ENCODE measurements around the gene TAF7. TPM values are rescaled to one million over a fixed set of nuclear protein-coding genes. Genes with fewer than 3 reads are reported as not detected.

The TAF7 gene
- total RNA-seq (2022; extraction: Qiagen RNA extraction; ENCODE audit: low read depth): 63.2 to 78.4 TPM (median 73.8 TPM) in 5 replicates

GRCh38 chr5:141320225-141321169 lies at the start of gene TAF7:
Gene TAF7 (minus strand): TSS chr5:141320784. CDS start chr5:141320044, 740 bp downstream.

GRCh38 chr5:141363952-141364660 lies 43.5 kb upstream of the TAF7 start, which contains the start of gene PCDHGA5:
Gene PCDHGA5 (plus strand): TSS chr5:141364162. CDS start chr5:141364331, 169 bp downstream.

GRCh38 chr5:141359790-141360426 lies 39.3 kb upstream of the TAF7 start, which contains the start of gene PCDHGB2:
Gene PCDHGB2 (plus strand): TSS chr5:141359994. CDS start chr5:141360136, 142 bp downstream.

GRCh38 chr5:141354900-141355469 lies 34.4 kb upstream of the TAF7 start, which contains the start of gene PCDHGA4:
Gene PCDHGA4 (plus strand): TSS chr5:141355021. CDS start chr5:141355108, 87 bp downstream.

GRCh38 chr5:141349917-141350619 lies 29.5 kb upstream of the TAF7 start, which contains the start of gene PCDHGB1:
Gene PCDHGB1 (plus strand): TSS chr5:141350099. CDS start chr5:141350261, 162 bp downstream.

GRCh38 chr5:141343242-141343952 lies 22.8 kb upstream of the TAF7 start, which contains the start of gene PCDHGA3:
Gene PCDHGA3 (plus strand): TSS chr5:141343829. CDS start chr5:141344034, 205 bp downstream.

GRCh38 chr5:141338538-141339306 lies 18.1 kb upstream of the TAF7 start, which contains the start of gene PCDHGA2:
Gene PCDHGA2 (plus strand): TSS chr5:141338760.

GRCh38 chr5:141330299-141331080 lies 9.9 kb upstream of the TAF7 start, which contains the start of gene PCDHGA1:
Gene PCDHGA1 (plus strand): TSS chr5:141330514.

GRCh38 chr5:141303756-141304155 lies 16.8 kb downstream of the TAF7 start, which contains the start of gene SLC25A2:
Gene SLC25A2 (minus strand): TSS chr5:141304049. CDS start chr5:141303865, 184 bp downstream.

Other genes with a start within 250 kb of the TAF7 start
- gene PCDHB2, start 226.2 kb downstream of the TAF7 start, total RNA-seq (2022; extraction: Qiagen RNA extraction; ENCODE audit: low read depth): 3.3 to 4.1 TPM (median 3.4 TPM) in 5 replicates
- 0.05 TPM in 1 of 5 replicates, not detected in the others for gene PCDHB3, start 220.3 kb downstream of the TAF7 start, total RNA-seq (2022; extraction: Qiagen RNA extraction; ENCODE audit: low read depth)
- 0.03 to 0.11 TPM (median 0.08 TPM) in 3 of 5 replicates, not detected in the others for gene PCDHB4, start 199.0 kb downstream of the TAF7 start, total RNA-seq (2022; extraction: Qiagen RNA extraction; ENCODE audit: low read depth)
- 0.94 to 1.8 TPM (median 1.5 TPM) in 5 replicates for gene PCDHB5, start 185.6 kb downstream of the TAF7 start, total RNA-seq (2022; extraction: Qiagen RNA extraction; ENCODE audit: low read depth)
- 0.81 to 1.2 TPM (median 0.89 TPM) in 5 replicates for gene PCDHB6, start 170.7 kb downstream of the TAF7 start, total RNA-seq (2022; extraction: Qiagen RNA extraction; ENCODE audit: low read depth)
- gene PCDHB7, start 148.1 kb downstream of the TAF7 start, total RNA-seq (2022; extraction: Qiagen RNA extraction; ENCODE audit: low read depth): not detected in 5 replicates
- 0.24 to 0.39 TPM (median 0.32 TPM) in 5 replicates for gene PCDHB8, start 143.0 kb downstream of the TAF7 start, total RNA-seq (2022; extraction: Qiagen RNA extraction; ENCODE audit: low read depth)
- 0.05 to 0.15 TPM (median 0.06 TPM) in 4 of 5 replicates, not detected in the other for gene PCDHB16, start 138.4 kb downstream of the TAF7 start, total RNA-seq (2022; extraction: Qiagen RNA extraction; ENCODE audit: low read depth)
- 0.05 TPM in 1 of 5 replicates, not detected in the others for gene PCDHB9, start 133.6 kb downstream of the TAF7 start, total RNA-seq (2022; extraction: Qiagen RNA extraction; ENCODE audit: low read depth)
- 0.05 TPM in 2 of 5 replicates, not detected in the others for gene PCDHB10, start 128.4 kb downstream of the TAF7 start, total RNA-seq (2022; extraction: Qiagen RNA extraction; ENCODE audit: low read depth)
- 0.08 to 0.12 TPM (median 0.10 TPM) in 4 of 5 replicates, not detected in the other for gene PCDHB11, start 121.2 kb downstream of the TAF7 start, total RNA-seq (2022; extraction: Qiagen RNA extraction; ENCODE audit: low read depth)
- not detected in 5 replicates for gene PCDHB12, start 112.1 kb downstream of the TAF7 start, total RNA-seq (2022; extraction: Qiagen RNA extraction; ENCODE audit: low read depth)
- 0.03 to 0.07 TPM (median 0.07 TPM) in 4 of 5 replicates, not detected in the other for gene PCDHB13, start 106.9 kb downstream of the TAF7 start, total RNA-seq (2022; extraction: Qiagen RNA extraction; ENCODE audit: low read depth)
- 0.02 to 0.13 TPM (median 0.07 TPM) in 5 replicates for gene PCDHB14, start 97.4 kb downstream of the TAF7 start, total RNA-seq (2022; extraction: Qiagen RNA extraction; ENCODE audit: low read depth)
- 0.05 to 0.16 TPM (median 0.09 TPM) in 3 of 5 replicates, not detected in the others for gene PCDHB15, start 75.4 kb downstream of the TAF7 start, total RNA-seq (2022; extraction: Qiagen RNA extraction; ENCODE audit: low read depth)
- not detected in 5 replicates for gene SLC25A2, start 16.7 kb downstream of the TAF7 start, total RNA-seq (2022; extraction: Qiagen RNA extraction; ENCODE audit: low read depth)
- gene PCDHGA1, start 9.7 kb upstream of the TAF7 start, total RNA-seq (2022; extraction: Qiagen RNA extraction; ENCODE audit: low read depth): 0.29 to 0.38 TPM (median 0.32 TPM) in 5 replicates
- 0.45 to 0.72 TPM (median 0.70 TPM) in 5 replicates for gene PCDHGA2, start 18.0 kb upstream of the TAF7 start, total RNA-seq (2022; extraction: Qiagen RNA extraction; ENCODE audit: low read depth)
- gene PCDHGA3, start 23.0 kb upstream of the TAF7 start, total RNA-seq (2022; extraction: Qiagen RNA extraction; ENCODE audit: low read depth): not detected in 5 replicates
- gene PCDHGB1, start 29.3 kb upstream of the TAF7 start, total RNA-seq (2022; extraction: Qiagen RNA extraction; ENCODE audit: low read depth): 1.6 to 2.1 TPM (median 1.9 TPM) in 5 replicates
- gene PCDHGA4, start 34.2 kb upstream of the TAF7 start, total RNA-seq (2022; extraction: Qiagen RNA extraction; ENCODE audit: low read depth): 0.07 to 0.18 TPM (median 0.14 TPM) in 5 replicates
- gene PCDHGB2, start 39.2 kb upstream of the TAF7 start, total RNA-seq (2022; extraction: Qiagen RNA extraction; ENCODE audit: low read depth): 0.05 to 0.19 TPM (median 0.10 TPM) in 5 replicates
- 0.08 to 0.22 TPM (median 0.12 TPM) in 5 replicates for gene PCDHGA5, start 43.4 kb upstream of the TAF7 start, total RNA-seq (2022; extraction: Qiagen RNA extraction; ENCODE audit: low read depth)
- 0.16 to 0.31 TPM (median 0.22 TPM) in 5 replicates for gene PCDHGB3, start 49.5 kb upstream of the TAF7 start, total RNA-seq (2022; extraction: Qiagen RNA extraction; ENCODE audit: low read depth)
- 0.13 to 0.26 TPM (median 0.14 TPM) in 5 replicates for gene PCDHGA6, start 53.1 kb upstream of the TAF7 start, total RNA-seq (2022; extraction: Qiagen RNA extraction; ENCODE audit: low read depth)
- gene PCDHGA7, start 62.0 kb upstream of the TAF7 start, total RNA-seq (2022; extraction: Qiagen RNA extraction; ENCODE audit: low read depth): 0.59 to 1.1 TPM (median 0.95 TPM) in 5 replicates
- gene PCDHGB4, start 66.9 kb upstream of the TAF7 start, total RNA-seq (2022; extraction: Qiagen RNA extraction; ENCODE audit: low read depth): 0.74 to 1.00 TPM (median 0.79 TPM) in 5 replicates
- gene PCDHGA8, start 71.8 kb upstream of the TAF7 start, total RNA-seq (2022; extraction: Qiagen RNA extraction; ENCODE audit: low read depth): 0.02 to 0.13 TPM (median 0.07 TPM) in 3 of 5 replicates, not detected in the others
- gene PCDHGB5, start 77.2 kb upstream of the TAF7 start, total RNA-seq (2022; extraction: Qiagen RNA extraction; ENCODE audit: low read depth): 1.9 to 2.7 TPM (median 2.3 TPM) in 5 replicates
- gene PCDHGA9, start 82.0 kb upstream of the TAF7 start, total RNA-seq (2022; extraction: Qiagen RNA extraction; ENCODE audit: low read depth): 0.05 to 0.10 TPM (median 0.07 TPM) in 4 of 5 replicates, not detected in the other
- 0.07 to 0.16 TPM (median 0.12 TPM) in 5 replicates for gene PCDHGB6, start 87.2 kb upstream of the TAF7 start, total RNA-seq (2022; extraction: Qiagen RNA extraction; ENCODE audit: low read depth)
- 0.02 TPM in 1 of 5 replicates, not detected in the others for gene PCDHGA10, start 92.2 kb upstream of the TAF7 start, total RNA-seq (2022; extraction: Qiagen RNA extraction; ENCODE audit: low read depth)
- gene PCDHGB7, start 96.9 kb upstream of the TAF7 start, total RNA-seq (2022; extraction: Qiagen RNA extraction; ENCODE audit: low read depth): 0.03 to 0.06 TPM in 2 of 5 replicates, not detected in the others
- gene PCDHGA11, start 100.3 kb upstream of the TAF7 start, total RNA-seq (2022; extraction: Qiagen RNA extraction; ENCODE audit: low read depth): 0.03 to 0.07 TPM in 2 of 5 replicates, not detected in the others
- gene PCDHGA12, start 109.7 kb upstream of the TAF7 start, total RNA-seq (2022; extraction: Qiagen RNA extraction; ENCODE audit: low read depth): not detected in 5 replicates
- gene PCDHGC3, start 155.2 kb upstream of the TAF7 start, total RNA-seq (2022; extraction: Qiagen RNA extraction; ENCODE audit: low read depth): 5.4 to 6.5 TPM (median 5.8 TPM) in 5 replicates
- gene PCDHGC4, start 164.2 kb upstream of the TAF7 start, total RNA-seq (2022; extraction: Qiagen RNA extraction; ENCODE audit: low read depth): not detected in 5 replicates
- gene PCDHGC5, start 168.3 kb upstream of the TAF7 start, total RNA-seq (2022; extraction: Qiagen RNA extraction; ENCODE audit: low read depth): 0.05 to 0.06 TPM in 2 of 5 replicates, not detected in the others

Measured in A549 treated with GW870086 at 1 μM for 4 hours (cell line).